HEK293 (cell line): ENCODE data around the gene EIF4E2.

ENCODE experiments used
- CTCF ChIP-seq: fragments of 450-650 bp; formaldehyde crosslinking; IDR thresholded peaks from 2 replicates; pipeline ENCODE4 v1.5.1; 2016; ENCODE audit warnings: missing biosample characterization, missing genetic modification characterization
- ELK4 ChIP-seq: IDR thresholded peaks from 2 replicates; pipeline ENCODE4 v1.6.1; 2011; ENCODE audit warnings: mild to moderate bottlenecking, low read depth, low read length, borderline replicate concordance
- MYNN ChIP-seq: fragments of 450-650 bp; formaldehyde crosslinking; IDR thresholded peaks from 2 replicates; pipeline ENCODE4 v1.5.1; 2016; ENCODE audit warnings: missing biosample characterization, missing genetic modification characterization, borderline replicate concordance
- REST ChIP-seq: fragments of 450-650 bp; formaldehyde crosslinking; IDR thresholded peaks from 2 replicates; pipeline ENCODE4 v1.5.1; 2016; ENCODE audit warnings: missing biosample characterization, missing genetic modification characterization
- YY1 ChIP-seq: fragments of 450-650 bp; formaldehyde crosslinking; IDR thresholded peaks from 2 replicates; pipeline ENCODE4 v1.5.1; 2018; ENCODE audit warnings: missing biosample characterization, missing genetic modification characterization
- ZNF114 ChIP-seq: fragments of 450-650 bp; formaldehyde crosslinking; IDR thresholded peaks from 2 replicates; pipeline ENCODE4 v1.5.0; 2017; ENCODE audit warnings: missing biosample characterization, missing genetic modification characterization
- ZNF184 ChIP-seq: fragments of 450-650 bp; IDR thresholded peaks from 2 replicates; pipeline ENCODE4 v1.5.1; 2018; ENCODE audit warnings: missing biosample characterization, mild to moderate bottlenecking, missing genetic modification characterization
- ZNF274 ChIP-seq, 2 experiments: fragments of 200-500 bp in 1 of 2; fragments of 450-650 bp in 1 of 2; sonication (Bioruptor generic) in 1 of 2; formaldehyde crosslinking in 1 of 2; IDR thresholded peaks; 2 replicates each; pipeline versions ENCODE4 v1.5.1 to v1.6.1; 2014 to 2016; ENCODE audit warnings: borderline replicate concordance in 1 of 2, inconsistent platforms in 1 of 2, low read length in 1 of 2, missing biosample characterization in 1 of 2, missing genetic modification characterization in 1 of 2
- ZNF302 ChIP-seq: fragments of 450-650 bp; formaldehyde crosslinking; IDR thresholded peaks from 2 replicates; pipeline ENCODE4 v1.5.1; 2016; ENCODE audit warnings: missing biosample characterization, missing genetic modification characterization, low read depth
- ZSCAN30 ChIP-seq: fragments of 450-650 bp; IDR thresholded peaks from 2 replicates; pipeline ENCODE4 v1.5.1; 2018; ENCODE audit warnings: missing biosample characterization, mild to moderate bottlenecking, missing genetic modification characterization, moderate library complexity
- TF ChIP-seq, protein P1 (sequence below): fragments of 450-650 bp; formaldehyde crosslinking; IDR thresholded peaks from 2 replicates; pipeline ENCODE4 v1.5.1; 2016; ENCODE audit warnings: missing biosample characterization, missing genetic modification characterization
- TF ChIP-seq, protein P2 (sequence below): fragments of 450-650 bp; formaldehyde crosslinking; IDR thresholded peaks from 2 replicates; pipeline ENCODE4 v1.5.1; 2016; ENCODE audit warnings: missing biosample characterization, missing genetic modification characterization

GRCh38 chr2:232615339-232615738, 64.8 kb downstream of the EIF4E2 start:
- TF ChIP-seq, protein P1, sequence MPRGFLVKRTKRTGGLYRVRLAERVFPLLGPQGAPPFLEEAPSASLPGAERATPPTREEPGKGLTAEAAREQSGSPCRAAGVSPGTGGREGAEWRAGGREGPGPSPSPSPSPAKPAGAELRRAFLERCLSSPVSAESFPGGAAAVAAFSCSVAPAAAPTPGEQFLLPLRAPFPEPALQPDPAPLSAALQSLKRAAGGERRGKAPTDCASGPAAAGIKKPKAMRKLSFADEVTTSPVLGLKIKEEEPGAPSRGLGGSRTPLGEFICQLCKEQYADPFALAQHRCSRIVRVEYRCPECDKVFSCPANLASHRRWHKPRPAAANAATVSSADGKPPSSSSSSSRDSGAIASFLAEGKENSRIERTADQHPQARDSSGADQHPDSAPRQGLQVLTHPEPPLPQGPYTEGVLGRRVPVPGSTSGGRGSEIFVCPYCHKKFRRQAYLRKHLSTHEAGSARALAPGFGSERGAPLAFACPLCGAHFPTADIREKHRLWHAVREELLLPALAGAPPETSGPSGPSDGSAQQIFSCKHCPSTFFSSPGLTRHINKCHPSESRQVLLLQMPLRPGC (tag by site-specific recombination) = no peak
- TF ChIP-seq REST (no peak), ZSCAN30 (no peak), CTCF (tag by site-specific recombination) (no peak), MYNN (tag by site-specific recombination) (no peak), ELK4 (no peak), ZNF114 (tag by site-specific recombination) (no peak), ZNF184 (tag by site-specific recombination) (no peak), ZNF302 (tag by site-specific recombination) (no peak), ZNF274 (IDR thresholded peaks at IDR 0.05; ENCODE audit: low read length) (no peak), ZNF274 (tag by site-specific recombination; IDR thresholded peaks at IDR 0.05; ENCODE audit: borderline replicate concordance) (no peak), YY1 (tag by site-specific recombination) (no peak)
- TF ChIP-seq, protein P2, sequence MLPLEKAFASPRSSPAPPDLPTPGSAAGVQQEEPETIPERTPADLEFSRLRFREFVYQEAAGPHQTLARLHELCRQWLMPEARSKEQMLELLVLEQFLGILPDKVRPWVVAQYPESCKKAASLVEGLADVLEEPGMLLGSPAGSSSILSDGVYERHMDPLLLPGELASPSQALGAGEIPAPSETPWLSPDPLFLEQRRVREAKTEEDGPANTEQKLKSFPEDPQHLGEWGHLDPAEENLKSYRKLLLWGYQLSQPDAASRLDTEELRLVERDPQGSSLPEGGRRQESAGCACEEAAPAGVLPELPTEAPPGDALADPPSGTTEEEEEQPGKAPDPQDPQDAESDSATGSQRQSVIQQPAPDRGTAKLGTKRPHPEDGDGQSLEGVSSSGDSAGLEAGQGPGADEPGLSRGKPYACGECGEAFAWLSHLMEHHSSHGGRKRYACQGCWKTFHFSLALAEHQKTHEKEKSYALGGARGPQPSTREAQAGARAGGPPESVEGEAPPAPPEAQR (tag by site-specific recombination) = no peak
